ENCODE results near the gene SPEF1. TPM values are rescaled to one million over a fixed set of nuclear protein-coding genes. Genes with fewer than 3 reads are reported as not detected.

The SPEF1 gene
- total RNA-seq, 1 experiment from 2014 or later, result 0.24 TPM

- no peak overlapping the region for H2BK12ac ChIP-seq (ENCODE audit: insufficient read length, low read depth, low read length)
- no peaks in the 10 kb centered on the region for H3K9me3 ChIP-seq (ENCODE audit: control insufficient read depth, low read depth, low read length)
- no peaks in the 10 kb centered on the region for H3K79me1 ChIP-seq (ENCODE audit: insufficient read depth, low read depth, low read length, poor library complexity, severe bottlenecking)
- H3K23ac ChIP-seq (ENCODE audit: insufficient read length, low read depth, low read length), result no peak overlapping the region
- no CpG with 5 or more reads among the region's 79 CpGs for WGBS (ENCODE audit: extremely low coverage, insufficient read length, low lambda C conversion rate)
- no peak overlapping the region for H2BK5ac ChIP-seq (ENCODE audit: insufficient read length, low read length)
- no peaks in the 10 kb centered on the region for H3K79me2 ChIP-seq (ENCODE audit: insufficient read depth, low read length)
- peaks cover 5 to 12% (median 8%) of the 10 kb centered on the region in 3 experiments for H3K36me3 Mint-ChIP-seq (ENCODE audit: insufficient read depth in 1 of 3, low read depth in 3 of 3)
- H3K9ac ChIP-seq (ENCODE audit: extremely low read depth, insufficient read length, low read length), result peak overlapping the region; percentile 62
- H3K4me3 Mint-ChIP-seq, result peak overlapping the region; percentile 23 to 84; a peak in 3 of 5 replicates
- H2AK5ac ChIP-seq (ENCODE audit: insufficient read length, low read length), result no peak overlapping the region
- no peak overlapping the region for H2BK15ac ChIP-seq (ENCODE audit: low read depth, low read length)
- H4K20me1 ChIP-seq (ENCODE audit: control insufficient read depth, insufficient read depth, insufficient read length), result no peaks in the 10 kb centered on the region
- H3K4me1 Mint-ChIP-seq, result peaks cover 21 to 31% of the 10 kb centered on the region in 2 experiments
- no peak overlapping the region for H3K27ac Mint-ChIP-seq
- H3K18ac ChIP-seq (ENCODE audit: insufficient read length, low read depth, low read length), result no peak overlapping the region
- H2BK120ac ChIP-seq (ENCODE audit: low read depth, low read length, poor library complexity, severe bottlenecking), result no peak overlapping the region
- H3K27ac ChIP-seq (ENCODE audit: insufficient read length, low read depth, low read length), result no peak overlapping the region
- peak overlapping the region; percentile 86 for H3K14ac ChIP-seq (ENCODE audit: insufficient read depth, low read length)
- no peak overlapping the region for H3K4ac ChIP-seq (ENCODE audit: low read depth, low read length)
- no peaks in the 10 kb centered on the region for H3K4me1 ChIP-seq (ENCODE audit: insufficient read depth, low read length)
- peaks cover 10% of the 10 kb centered on the region for H3K23me2 ChIP-seq (ENCODE audit: insufficient read length, low read depth, low read length, poor library complexity, severe bottlenecking)
- peaks cover 27% of the 10 kb centered on the region for H3K27me3 Mint-ChIP-seq (ENCODE audit: low read depth)
- no peaks in the 10 kb centered on the region for H3K9me3 Mint-ChIP-seq
- no peak overlapping the region for H4K91ac ChIP-seq (ENCODE audit: insufficient read length, low read depth, low read length)
- H3K4me2 ChIP-seq (ENCODE audit: insufficient read depth, insufficient read length, low read length), result peak overlapping the region; percentile 77
- no peak overlapping the region for H3K56ac ChIP-seq (ENCODE audit: insufficient read length, low read depth, low read length)
- H4K5ac ChIP-seq (ENCODE audit: insufficient read length, low read depth, low read length), result no peak overlapping the region
- no peak for DNase-seq
- no peak overlapping the region for H2AFZ ChIP-seq (ENCODE audit: low read length)
- H2BK20ac ChIP-seq (ENCODE audit: low read depth, low read length, poor library complexity, severe bottlenecking), result no peak overlapping the region
- H3K27me3 ChIP-seq (ENCODE audit: insufficient read depth, low read length), result no peaks in the 10 kb centered on the region
- H3T11ph ChIP-seq (ENCODE audit: low read length), result no peak overlapping the region
- H4K8ac ChIP-seq (replicated peaks; ENCODE audit: insufficient read length, low read depth, low read length), result no peak overlapping the region
- TF ChIP-seq CTCF (conservative IDR thresholded peaks at IDR 0.05), result no peak
These were observed 4.2 kb upstream of the SPEF1 start for GRCh38 chr20:3785240-3786125.

All from H9 (cell line).